OCI-M2 (cell line): ENCODE measurements around the gene HSD17B2.

ENCODE experiments used
- DNase-seq: peaks from one replicate; lab custom pipeline; 2025; ENCODE audit not compliant: unreplicated experiment; lab: John Stamatoyannopoulos, UW

Gene HSD17B2

GRCh38 chr16:82017911-82018568, 17.0 kb upstream of the HSD17B2 start:
- no peak for DNase-seq

GRCh38 chr16:82019535-82019934, 15.5 kb upstream of the HSD17B2 start:
- no peak for DNase-seq

- DNase-seq, result no peak
Observed at GRCh38 chr16:82020051-82020450, 15.0 kb upstream of the HSD17B2 start.

- DNase-seq, result no peak
Observed at GRCh38 chr16:82023206-82023605, 11.8 kb upstream of the HSD17B2 start.

- no peak for DNase-seq
Observed at GRCh38 chr16:82024316-82024715, 10.7 kb upstream of the HSD17B2 start.

GRCh38 chr16:82024883-82025282, 10.2 kb upstream of the HSD17B2 start:
- no peak for DNase-seq

- no peak for DNase-seq
Observed at GRCh38 chr16:82027629-82028064, 7.4 kb upstream of the HSD17B2 start.

GRCh38 chr16:82031116-82032084, 3.7 kb upstream of the HSD17B2 start:
- DNase-seq, result no peak

- DNase-seq, result no peak
Observed at GRCh38 chr16:82033006-82033405, 2.0 kb upstream of the HSD17B2 start.

GRCh38 chr16:82033683-82034300, 1.3 kb upstream of the HSD17B2 start:
- no peak for DNase-seq

- DNase-seq, result no peak
Observed at GRCh38 chr16:82037251-82037650, 2.2 kb downstream of the HSD17B2 start.

GRCh38 chr16:82037666-82038065, 2.6 kb downstream of the HSD17B2 start:
- DNase-seq, result no peak

- no peak for DNase-seq
Observed at GRCh38 chr16:82040296-82040695, 5.2 kb downstream of the HSD17B2 start.

- no peak for DNase-seq
Observed at GRCh38 chr16:82041542-82041941, 6.5 kb downstream of the HSD17B2 start.

- no peak for DNase-seq
Observed at GRCh38 chr16:82042144-82042543, 7.1 kb downstream of the HSD17B2 start.

GRCh38 chr16:82042846-82043245, 7.8 kb downstream of the HSD17B2 start:
- no peak for DNase-seq

- no peak for DNase-seq
Observed at GRCh38 chr16:82043680-82044584, 8.9 kb downstream of the HSD17B2 start.

- no peak for DNase-seq
Observed at GRCh38 chr16:82044585-82044911, 9.5 kb downstream of the HSD17B2 start.

- no peak for DNase-seq
Observed at GRCh38 chr16:82045465-82045864, 10.4 kb downstream of the HSD17B2 start.

- DNase-seq, result no peak
Observed at GRCh38 chr16:82046541-82046940, 11.5 kb downstream of the HSD17B2 start.

GRCh38 chr16:82046941-82047340, 11.9 kb downstream of the HSD17B2 start:
- no peak for DNase-seq
